Stimulated activated naive B cell treated with anti-CD40 and anti-IgM and Interleukin-4, amounts not matched to agents 10 μg/mL and 1 μg/mL and 100 μg/mL, for 72 hours (primary cell): ENCODE data around the gene CUL3.
"Not testable (repeated sequence)": the region's sequence is repeated elsewhere in the genome, so short reads cannot be mapped to it uniquely, and the experiment has no call there.

Experiments
- ATAC-seq, 2 donors: fragments of 150-1000 bp; cut with Tn5 transposase; replicated peaks; 2 replicates each; pipeline ENCODE4 v1.10.0; 2021; ENCODE audit warnings: moderate library complexity in 1 of 2
- DNase-seq: peaks from one replicate; pipeline ENCODE4 v3.0.0; 2021
- H3K27ac Mint-ChIP-seq: one replicate; pipeline ENCODE4 v1.8.0; 2022; ENCODE audit warnings: mild to moderate bottlenecking, mixed read lengths
- H3K27me3 Mint-ChIP-seq, 2 donors: one replicate each; pipeline ENCODE4 v1.8.0; 2022; ENCODE audit warnings: mixed read lengths in 2 of 2
- H3K36me3 Mint-ChIP-seq, 2 donors: one replicate each; pipeline ENCODE4 v1.8.0; 2022; ENCODE audit warnings: mixed read lengths in 2 of 2, mild to moderate bottlenecking in 1 of 2
- H3K4me1 Mint-ChIP-seq, 2 donors: one replicate each; pipeline ENCODE4 v1.8.0; 2022; ENCODE audit warnings: mixed read lengths in 2 of 2, mild to moderate bottlenecking in 1 of 2
- H3K4me3 Mint-ChIP-seq, 2 donors: one replicate each; pipeline ENCODE4 v1.8.0; 2022; ENCODE audit warnings: mild to moderate bottlenecking in 2 of 2, mixed read lengths in 2 of 2, moderate library complexity in 1 of 2
- H3K9me3 Mint-ChIP-seq, 2 donors: one replicate each; pipeline ENCODE4 v1.8.0; 2022; ENCODE audit warnings: mixed read lengths in 2 of 2, mild to moderate bottlenecking in 1 of 2

CUL3 gene

DNA sequence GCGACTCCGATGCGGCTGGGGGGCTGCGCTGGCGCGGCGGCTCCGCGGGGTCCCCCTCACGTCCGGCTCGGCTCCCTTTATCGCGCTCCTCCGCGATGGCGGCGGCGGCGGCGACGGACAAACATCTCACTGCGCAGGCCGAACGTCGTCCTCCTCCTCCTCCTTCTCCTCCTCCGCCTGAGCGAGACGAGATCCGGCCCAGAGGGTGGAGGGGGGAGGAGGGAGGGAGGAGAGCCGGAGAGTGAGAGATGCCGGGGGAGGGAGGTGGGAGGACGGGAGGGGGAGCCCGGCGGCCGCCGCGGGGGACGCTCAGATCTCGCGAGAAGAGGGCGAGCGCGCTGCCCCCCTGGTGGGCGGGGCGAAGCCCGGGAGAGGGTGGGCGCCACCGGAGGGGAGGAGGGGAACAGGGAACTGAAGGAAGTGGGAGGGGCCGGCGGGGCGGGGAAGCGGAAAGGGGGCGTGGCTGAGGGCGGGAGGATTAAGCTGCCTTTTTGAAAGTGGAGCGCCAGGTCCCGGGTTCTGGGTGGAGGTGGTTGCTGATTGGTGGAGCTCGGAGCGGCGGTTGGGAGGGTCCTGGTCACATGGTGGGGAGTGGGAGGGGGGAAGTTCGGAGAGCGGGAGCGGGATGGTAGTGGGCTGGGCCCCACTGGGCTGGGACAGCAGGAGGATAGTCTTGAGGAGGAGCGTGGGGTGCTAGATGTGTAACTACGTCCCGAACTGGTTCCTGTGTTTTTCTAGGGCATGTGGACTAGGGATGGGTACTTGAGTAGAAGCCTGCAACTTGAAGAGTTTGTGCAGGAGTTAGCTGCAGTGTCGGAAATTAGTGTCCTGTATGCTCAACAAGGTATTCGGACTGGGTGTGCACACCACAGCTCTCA is at the start of gene CUL3:
TSS of gene CUL3 (minus strand) at position 153 of the 878 bp plus-strand sequence. CDS start 354 bp downstream, outside the sequence.
- H3K4me3 Mint-ChIP-seq: peak within 1 kb of the TSS; percentile 99
- peaks cover 11 to 18% of the 10 kb centered on the region in 2 donors for H3K36me3 Mint-ChIP-seq
- peaks cover 9 to 30% of the 10 kb centered on the region in 2 donors for H3K4me1 Mint-ChIP-seq
- H3K27ac Mint-ChIP-seq: peak within 1 kb of the TSS; percentile 99
- DNase-seq: peak; percentile 98
- H3K27me3 Mint-ChIP-seq: no peaks in the 10 kb centered on the region
- peak; percentile 78 to 82 for ATAC-seq
- H3K9me3 Mint-ChIP-seq: no peaks in the 10 kb centered on the region

DNA sequence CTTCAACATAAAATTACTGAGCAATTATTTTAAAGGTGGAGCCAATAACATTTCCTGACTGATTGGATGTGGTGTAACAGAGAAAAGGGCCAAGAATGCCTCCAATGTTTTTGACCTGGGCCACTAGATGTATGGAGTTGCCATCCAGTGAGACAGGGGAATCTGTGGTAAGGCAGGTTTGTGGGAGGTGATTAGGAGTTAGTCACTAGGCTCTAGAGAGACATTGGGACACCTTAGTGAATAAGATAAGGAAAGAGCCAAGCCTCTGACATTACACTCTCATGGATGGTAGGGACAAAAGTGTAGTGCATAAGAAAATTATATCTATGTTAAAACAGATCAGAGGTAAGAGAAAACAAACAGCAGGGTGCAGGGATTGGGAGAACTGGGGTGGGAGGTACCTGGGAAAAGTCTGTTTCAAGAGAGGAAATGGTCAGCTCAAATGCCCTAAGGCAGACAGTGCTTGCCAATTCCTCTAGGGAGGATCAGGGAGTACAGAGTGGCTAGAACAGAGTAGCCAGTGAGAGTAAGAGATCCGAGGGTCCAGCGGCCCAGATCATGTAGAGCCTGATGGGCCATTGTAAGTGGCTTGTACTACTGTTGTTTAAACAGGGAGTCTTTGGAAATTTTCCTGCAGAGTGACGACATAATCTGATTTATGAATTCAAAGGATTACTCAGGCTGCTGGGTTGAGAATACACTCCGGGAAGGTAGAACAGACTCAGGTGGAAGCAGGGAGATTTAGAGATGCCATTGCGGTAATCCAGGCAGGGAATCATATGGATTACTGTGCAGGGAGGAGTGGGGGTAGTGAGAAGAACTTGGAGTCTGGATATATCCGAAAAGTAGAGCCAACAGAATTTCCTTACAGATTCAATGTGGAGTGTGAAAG is 45.7 kb upstream of the CUL3 start:
- no peaks in the 10 kb centered on the region for H3K4me1 Mint-ChIP-seq
- H3K9me3 Mint-ChIP-seq: no peaks in the 10 kb centered on the region
- DNase-seq: no peak
- H3K27me3 Mint-ChIP-seq: no peaks in the 10 kb centered on the region
- H3K27ac Mint-ChIP-seq: no peak overlapping the region
- ATAC-seq: no peak
- H3K4me3 Mint-ChIP-seq: no peak overlapping the region
- no peaks in the 10 kb centered on the region for H3K36me3 Mint-ChIP-seq

DNA sequence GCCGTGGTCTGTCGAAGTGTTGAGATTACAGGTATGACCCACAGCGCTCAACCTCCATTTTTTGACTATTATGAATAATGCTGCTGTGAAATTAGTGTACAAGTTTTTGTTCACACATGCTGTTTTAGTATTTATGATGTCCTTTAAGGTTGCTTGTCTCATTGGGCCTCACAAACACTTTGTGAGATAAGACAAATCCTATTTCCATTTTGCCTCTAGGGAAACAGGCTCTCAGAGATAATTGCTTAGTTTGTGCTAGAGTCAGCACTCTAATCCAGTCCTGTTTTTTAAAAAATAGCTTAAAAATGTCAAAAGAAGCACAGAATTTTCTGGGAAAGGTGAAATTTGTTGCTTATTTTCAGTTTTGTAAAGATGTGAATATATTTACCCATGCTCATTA is 43.3 kb upstream of the CUL3 start:
- DNase-seq (no peak), ATAC-seq (no peak)
- H3K9me3 Mint-ChIP-seq: no peaks in the 10 kb centered on the region
- H3K27ac Mint-ChIP-seq: no peak overlapping the region
- H3K27me3 Mint-ChIP-seq: no peaks in the 10 kb centered on the region
- no peaks in the 10 kb centered on the region for H3K36me3 Mint-ChIP-seq
- no peaks in the 10 kb centered on the region for H3K4me1 Mint-ChIP-seq
- H3K4me3 Mint-ChIP-seq: no peak overlapping the region

DNA sequence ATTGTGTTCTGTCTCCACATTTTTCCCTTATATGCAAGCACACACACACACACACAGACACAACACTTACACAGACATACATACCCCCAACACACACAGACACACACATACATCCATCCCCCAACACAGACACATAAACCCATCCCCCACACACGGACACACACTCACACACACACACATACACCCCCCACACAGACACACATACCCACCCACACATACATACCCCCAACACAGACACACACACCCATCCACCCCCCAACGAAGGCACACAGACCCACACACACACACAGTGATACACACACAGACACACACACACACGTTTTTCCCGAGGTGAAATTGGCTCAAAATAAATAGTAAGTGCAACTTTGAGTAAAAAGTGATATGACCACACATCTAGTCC is 41.6 kb upstream of the CUL3 start:
- Mint-ChIP-seq H3K9me3 (peaks cover 0 to 2% of the 10 kb centered on the region in 2 donors), H3K4me3 (no peak overlapping the region), H3K4me1 (no peaks in the 10 kb centered on the region), H3K27ac (no peak overlapping the region), H3K36me3 (no peaks in the 10 kb centered on the region), H3K27me3 (no peaks in the 10 kb centered on the region)
- ATAC-seq (no peak), DNase-seq (no peak)

DNA sequence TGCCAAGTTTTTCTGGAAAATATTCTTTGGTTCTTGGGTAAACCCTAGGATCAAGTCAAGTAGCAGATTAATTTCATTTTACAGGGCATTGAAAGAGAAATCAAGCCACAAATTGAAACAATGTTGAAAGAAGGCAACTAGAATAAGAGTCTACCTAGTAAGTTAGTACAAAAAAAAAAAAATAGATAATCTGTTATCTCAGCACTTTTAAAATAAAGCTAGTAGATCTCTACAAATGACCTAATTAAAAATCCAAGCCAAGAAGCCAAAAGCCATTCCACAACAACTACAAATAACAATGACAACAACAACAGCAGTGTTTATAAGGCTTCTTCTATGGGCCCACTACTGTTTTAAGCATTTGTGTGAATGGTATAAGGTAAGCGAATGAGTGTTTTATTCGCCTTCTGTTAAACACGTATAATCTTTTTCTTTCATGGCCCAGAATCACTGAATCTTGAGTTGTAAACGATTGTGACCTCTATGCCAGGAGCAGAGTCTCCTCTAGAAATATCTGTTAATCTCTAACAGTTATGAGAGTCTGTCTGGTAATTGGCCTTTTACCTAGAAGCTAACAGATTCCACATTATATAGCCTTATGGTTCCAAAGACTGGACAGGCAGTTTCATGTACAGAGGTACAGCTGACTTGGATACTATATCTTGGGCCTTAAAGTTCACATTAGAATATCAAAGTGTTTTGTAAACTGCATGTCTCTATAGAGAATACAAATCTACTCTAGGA is 28.6 kb upstream of the CUL3 start:
- Mint-ChIP-seq H3K9me3 (peaks cover 2 to 4% of the 10 kb centered on the region in 2 donors), H3K36me3 (peaks cover 4 to 5% of the 10 kb centered on the region in 2 donors), H3K4me1 (no peaks in the 10 kb centered on the region), H3K4me3 (no peak overlapping the region), H3K27ac (no peak overlapping the region), H3K27me3 (no peaks in the 10 kb centered on the region)
- no peak for ATAC-seq
- no peak for DNase-seq

DNA sequence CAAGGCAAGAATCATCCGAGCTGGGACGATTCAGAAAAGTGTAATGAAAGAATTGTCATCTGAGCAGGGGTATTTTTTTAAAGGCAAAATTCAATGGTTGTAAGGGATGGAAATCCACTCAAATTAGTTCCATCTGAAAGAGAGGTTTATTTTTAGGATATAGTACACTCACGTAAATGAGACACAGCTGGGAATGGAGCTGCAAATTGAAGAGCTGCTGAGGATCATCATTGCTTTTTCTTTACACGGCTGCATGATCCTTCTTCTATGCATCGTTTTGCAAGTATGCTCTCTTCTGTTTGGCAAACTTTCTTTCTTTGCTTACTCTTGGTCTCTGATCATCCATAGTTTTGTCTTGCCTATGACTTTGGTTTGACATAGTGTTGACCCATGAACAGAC is 27.4 kb upstream of the CUL3 start:
- Mint-ChIP-seq H3K36me3 (no peaks in the 10 kb centered on the region), H3K27me3 (peaks cover 0 to 6% of the 10 kb centered on the region in 2 donors), H3K4me3 (no peak overlapping the region), H3K9me3 (no peaks in the 10 kb centered on the region), H3K27ac (no peak overlapping the region), H3K4me1 (no peaks in the 10 kb centered on the region)
- DNase-seq (no peak), ATAC-seq (no peak)

DNA sequence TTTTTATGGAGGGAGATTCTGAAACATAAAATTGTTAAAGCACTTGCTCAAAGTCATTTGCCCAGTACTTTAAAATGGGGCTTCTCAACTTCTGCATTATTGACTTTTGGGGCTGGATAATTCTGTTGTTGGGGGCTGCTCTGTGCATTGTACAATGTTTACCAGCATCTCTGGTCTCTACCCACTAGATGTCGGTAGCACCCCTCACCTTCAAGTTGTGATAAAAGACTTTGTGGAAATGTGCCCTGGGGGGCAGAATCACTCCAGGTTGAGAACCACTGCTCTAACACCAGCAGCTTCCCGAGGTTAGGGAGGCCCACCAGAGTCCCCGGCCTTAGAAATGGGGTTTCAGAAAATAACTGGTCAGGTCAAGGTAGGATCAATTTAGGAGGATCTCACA is 26.8 kb upstream of the CUL3 start:
- no peaks in the 10 kb centered on the region for H3K36me3 Mint-ChIP-seq
- no peak for ATAC-seq
- peaks cover 0 to 6% of the 10 kb centered on the region in 2 donors for H3K27me3 Mint-ChIP-seq
- H3K4me3 Mint-ChIP-seq: no peak overlapping the region
- H3K27ac Mint-ChIP-seq: no peak overlapping the region
- H3K4me1 Mint-ChIP-seq: no peaks in the 10 kb centered on the region
- DNase-seq: no peak
- H3K9me3 Mint-ChIP-seq: no peaks in the 10 kb centered on the region

DNA sequence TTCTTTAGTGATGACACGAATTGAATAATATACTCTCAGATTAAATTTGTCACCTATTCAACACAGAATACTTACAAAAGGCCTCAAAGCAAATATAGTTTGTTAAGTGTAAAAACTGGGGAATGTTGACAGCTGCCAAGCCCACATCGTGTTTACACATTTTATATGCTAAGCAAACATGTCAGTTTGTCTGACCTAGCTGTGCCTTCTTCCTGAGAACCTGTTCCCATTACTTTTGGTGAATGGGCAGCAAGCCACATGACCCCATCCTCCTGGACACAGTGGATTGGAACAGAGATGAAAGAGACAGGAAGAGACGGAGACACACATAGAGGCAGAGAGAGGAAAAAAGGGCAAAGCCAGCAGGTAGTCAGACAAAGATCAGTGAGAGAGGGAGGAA is 22.9 kb upstream of the CUL3 start:
- ATAC-seq: no peak
- peaks cover 0 to 2% of the 10 kb centered on the region in 2 donors for H3K4me1 Mint-ChIP-seq
- no peak for DNase-seq
- H3K9me3 Mint-ChIP-seq: peaks cover 0 to 2% of the 10 kb centered on the region in 2 donors
- H3K36me3 Mint-ChIP-seq: peaks cover 0 to 3% of the 10 kb centered on the region in 2 donors
- peaks cover 0 to 6% of the 10 kb centered on the region in 2 donors for H3K27me3 Mint-ChIP-seq
- no peak overlapping the region for H3K27ac Mint-ChIP-seq
- H3K4me3 Mint-ChIP-seq: no peak overlapping the region

DNA sequence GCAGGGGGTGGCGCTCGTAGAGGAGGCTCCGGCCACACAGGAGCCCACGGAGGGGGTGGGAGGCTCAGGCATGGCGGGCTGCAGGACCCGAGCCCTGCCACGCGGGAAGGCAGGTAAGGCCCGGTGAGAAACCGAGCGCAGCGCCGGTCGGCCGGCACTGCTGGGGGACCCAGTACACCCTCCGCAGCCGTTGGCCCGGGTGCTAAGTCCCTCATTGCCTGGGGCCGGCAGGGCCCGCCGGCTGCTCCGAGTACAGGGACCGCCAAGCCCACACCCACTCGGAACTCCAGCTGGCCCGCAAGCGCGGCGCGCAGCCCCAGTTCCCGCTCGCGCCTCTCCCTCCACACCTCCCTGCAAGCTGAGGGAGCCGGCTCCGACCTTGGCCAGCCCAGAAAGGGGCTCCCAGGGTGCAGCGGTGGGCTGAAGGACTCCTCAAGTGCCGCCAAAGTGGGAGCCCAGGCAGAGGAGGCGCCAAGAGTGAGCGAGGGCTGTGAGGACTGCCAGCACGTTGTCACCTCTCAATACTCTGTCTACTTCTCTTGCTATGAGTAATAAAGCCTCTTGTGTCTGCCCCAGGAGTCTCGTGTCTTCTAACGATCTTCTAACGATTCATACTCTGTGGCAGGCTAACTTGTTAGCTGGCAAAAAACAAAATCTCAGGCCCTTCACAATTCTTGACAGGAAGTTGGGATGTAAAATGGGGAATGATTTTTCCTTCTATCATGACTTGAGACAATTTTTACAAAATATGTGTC is 18.8 kb upstream of the CUL3 start:
- H3K4me3 Mint-ChIP-seq, ATAC-seq, H3K36me3 Mint-ChIP-seq, H3K27ac Mint-ChIP-seq, H3K4me1 Mint-ChIP-seq, H3K9me3 Mint-ChIP-seq, H3K27me3 Mint-ChIP-seq, DNase-seq: not testable (repeated sequence)

DNA sequence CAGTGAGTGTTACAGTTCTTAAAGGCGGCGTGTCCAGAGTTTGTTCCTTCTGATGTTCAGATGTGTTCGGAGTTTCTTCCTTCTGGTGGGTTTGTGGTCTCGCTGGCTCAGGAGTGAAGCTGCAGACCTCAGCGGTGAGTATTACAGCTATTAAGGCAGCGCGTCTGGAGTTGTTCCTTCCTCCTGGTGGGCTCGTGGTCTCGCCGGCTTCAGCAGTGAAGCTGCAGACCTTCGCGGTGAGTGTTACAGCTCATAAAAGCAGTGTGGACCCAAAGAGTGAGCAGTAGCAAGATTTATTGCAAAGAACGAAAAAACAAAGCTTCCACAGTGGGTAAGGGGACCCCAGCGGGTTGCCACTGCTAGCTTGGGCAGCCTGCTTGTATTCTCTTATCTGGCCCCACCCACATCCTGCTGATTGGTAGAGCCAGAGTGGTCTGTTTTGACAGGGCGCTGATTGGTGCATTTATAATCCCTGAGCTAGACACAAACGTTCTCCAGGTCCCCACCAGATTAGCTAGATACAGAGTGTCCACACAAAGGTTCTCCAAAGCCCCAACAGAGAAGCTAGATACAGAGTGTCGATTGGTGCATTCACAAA is 17.7 kb upstream of the CUL3 start:
- H3K4me1 Mint-ChIP-seq, H3K27me3 Mint-ChIP-seq, H3K9me3 Mint-ChIP-seq, H3K36me3 Mint-ChIP-seq, ATAC-seq: not testable (repeated sequence)
- H3K4me3 Mint-ChIP-seq: peak overlapping the region; percentile 82 to 91
- peak overlapping the region; percentile 80 for H3K27ac Mint-ChIP-seq
- peak; percentile 13 for DNase-seq

DNA sequence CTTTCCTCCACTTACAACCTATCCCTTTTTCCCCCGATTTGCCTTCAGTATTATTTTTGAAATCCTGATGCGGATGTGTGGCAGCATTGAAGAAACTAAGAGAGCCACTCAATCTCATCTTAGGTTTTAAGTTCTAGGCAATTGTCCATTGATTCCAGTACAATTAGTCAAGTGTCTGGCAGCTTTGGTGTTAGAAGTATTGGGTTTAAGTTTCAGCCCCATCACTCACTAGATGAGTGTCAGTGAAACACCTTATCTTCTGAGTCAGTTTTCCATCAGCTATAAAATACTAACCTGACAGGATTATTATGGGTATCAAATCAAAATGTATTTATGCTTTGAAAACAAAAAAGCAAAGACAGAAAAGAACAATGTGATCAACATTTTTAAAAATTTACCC is 16.8 kb upstream of the CUL3 start:
- Mint-ChIP-seq H3K4me3 (no peak overlapping the region), H3K27ac (no peak overlapping the region), H3K36me3 (peaks cover 0 to 4% of the 10 kb centered on the region in 2 donors), H3K27me3 (peaks cover 0 to 4% of the 10 kb centered on the region in 2 donors), H3K9me3 (peaks cover 0 to 2% of the 10 kb centered on the region in 2 donors), H3K4me1 (peaks cover 6 to 10% of the 10 kb centered on the region in 2 donors)
- DNase-seq (no peak), ATAC-seq (peak; percentile 33 to 52)

DNA sequence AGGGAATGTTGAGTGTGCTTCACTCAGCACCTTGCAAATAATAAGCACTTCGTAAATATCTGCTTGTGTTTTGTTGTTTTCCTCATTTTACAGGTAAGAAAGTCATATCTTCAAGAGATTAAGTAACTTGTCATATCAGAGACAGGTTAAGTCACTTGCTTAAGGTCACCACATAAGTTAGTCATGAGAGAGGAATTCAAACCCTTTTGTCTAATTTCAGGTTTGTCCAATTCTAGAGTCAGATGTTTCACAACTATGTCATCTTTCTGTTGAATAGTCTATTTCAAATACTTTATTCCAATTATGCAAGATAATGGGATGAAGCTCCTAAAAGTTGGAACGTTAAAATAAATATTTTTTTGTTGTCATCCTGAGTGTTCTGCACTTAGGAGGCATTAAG is 13.5 kb upstream of the CUL3 start:
- Mint-ChIP-seq H3K36me3 (peaks cover 0 to 4% of the 10 kb centered on the region in 2 donors), H3K27ac (no peak overlapping the region), H3K27me3 (peaks cover 0 to 4% of the 10 kb centered on the region in 2 donors), H3K9me3 (no peaks in the 10 kb centered on the region), H3K4me1 (peaks cover 8 to 16% of the 10 kb centered on the region in 2 donors), H3K4me3 (no peak overlapping the region)
- DNase-seq: no peak
- no peak for ATAC-seq

DNA sequence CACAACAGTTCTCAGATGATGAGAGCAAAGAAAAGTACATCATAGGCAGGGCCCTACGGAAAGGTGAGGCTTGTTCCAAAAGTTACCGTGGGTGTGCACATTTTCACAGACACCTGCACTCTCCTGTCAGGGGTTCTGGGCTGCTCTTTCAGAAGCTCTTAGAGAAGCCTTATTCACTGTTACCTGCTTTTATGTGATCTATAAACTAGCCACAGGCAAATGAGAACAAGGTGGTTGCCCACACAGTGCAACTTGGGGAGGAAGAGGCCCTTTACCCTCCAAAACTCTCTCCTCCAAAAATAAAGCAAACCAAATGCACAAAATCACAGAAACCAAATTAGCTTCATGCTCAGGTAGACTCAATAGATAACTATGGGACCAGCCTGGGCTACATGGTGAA is 11.1 kb upstream of the CUL3 start:
- no peak for DNase-seq
- no peak overlapping the region for H3K4me3 Mint-ChIP-seq
- no peaks in the 10 kb centered on the region for H3K36me3 Mint-ChIP-seq
- H3K9me3 Mint-ChIP-seq: no peaks in the 10 kb centered on the region
- H3K27me3 Mint-ChIP-seq: no peaks in the 10 kb centered on the region
- no peak overlapping the region for H3K27ac Mint-ChIP-seq
- peaks cover 2 to 9% of the 10 kb centered on the region in 2 donors for H3K4me1 Mint-ChIP-seq
- ATAC-seq: no peak
